CD14-positive monocyte (primary cell): ENCODE measurements around the gene NUMB. TPM values are rescaled to one million over a fixed set of nuclear protein-coding genes. Genes with fewer than 3 reads are reported as not detected.

Source experiments
- DNase-seq, 3 donors: peaks; one replicate each; pipeline ENCODE4 v3.0.0-alpha.2; 2011 to 2022
- H2AFZ ChIP-seq: 2 replicates; pipeline ENCODE4 v1.6.0; 2012; ENCODE audit warnings: mild to moderate bottlenecking, low read depth, low read length, inconsistent platforms; ENCODE audit not compliant: insufficient read depth, poor library complexity, severe bottlenecking
- H3K27ac ChIP-seq, 2 donors: 1 replicate in 1 of 2; 2 replicates in 1 of 2; pipeline ENCODE4 v1.5.1; 2012 to 2013; ENCODE audit warnings: low read length in 2 of 2, control low read depth in 1 of 2, inconsistent platforms in 1 of 2, low read depth in 1 of 2, mild to moderate bottlenecking in 1 of 2
- H3K27me3 ChIP-seq, 2 donors: one replicate each; pipeline versions ENCODE4 v1.6.0 to v1.6.1; 2011 to 2013; ENCODE audit warnings: low read length in 2 of 2; ENCODE audit not compliant: control insufficient read depth in 2 of 2, insufficient read depth in 2 of 2
- H3K36me3 ChIP-seq, 2 donors: replicated peaks in 1 of 2; 1 replicate in 1 of 2; 2 replicates in 1 of 2; pipeline versions ENCODE4 v1.5.1 to v1.6.1; 2012 to 2013; ENCODE audit warnings: low read length in 2 of 2, control low read depth in 1 of 2, inconsistent platforms in 1 of 2, mild to moderate bottlenecking in 1 of 2; ENCODE audit not compliant: insufficient read depth in 2 of 2, control insufficient read depth in 1 of 2
- H3K4me1 ChIP-seq, 2 donors: 1 replicate in 1 of 2; 2 replicates in 1 of 2; pipeline versions ENCODE4 v1.5.1 to v1.6.1; 2012 to 2013; ENCODE audit warnings: low read length in 2 of 2, control low read depth in 1 of 2, inconsistent platforms in 1 of 2, mild to moderate bottlenecking in 1 of 2, moderate library complexity in 1 of 2; ENCODE audit not compliant: insufficient read depth in 2 of 2, control insufficient read depth in 1 of 2
- H3K4me2 ChIP-seq: replicated peaks from 2 replicates; pipeline ENCODE3; 2012; ENCODE audit warnings: low read length, moderate library complexity, mild to moderate bottlenecking; ENCODE audit not compliant: poor library complexity, severe bottlenecking; ENCODE audit errors: extremely low read depth
- H3K4me3 ChIP-seq, 3 experiments: fragments of 200-600 bp in 1 of 3; sonication (generic) in 1 of 3; replicated peaks in 1 of 3; 1 replicate in 2 of 3; 2 replicates in 1 of 3; pipeline ENCODE4 v1.5.1; 2011 to 2013; ENCODE audit warnings: low read length in 3 of 3, mild to moderate bottlenecking in 3 of 3, control low read depth in 2 of 3, low read depth in 2 of 3, inconsistent platforms in 1 of 3, moderate library complexity in 1 of 3
- H3K79me2 ChIP-seq: 2 replicates; pipeline ENCODE4 v1.6.0; 2012; ENCODE audit warnings: mild to moderate bottlenecking, control low read depth, inconsistent platforms, low read length, moderate library complexity; ENCODE audit not compliant: insufficient read depth
- H3K9ac ChIP-seq: 2 replicates; pipeline ENCODE4 v1.6.0; 2017; ENCODE audit warnings: low read length, mild to moderate bottlenecking; ENCODE audit not compliant: insufficient read depth, poor library complexity, severe bottlenecking
- H3K9me3 ChIP-seq, 2 donors: replicated peaks in 1 of 2; 1 replicate in 1 of 2; 2 replicates in 1 of 2; pipeline versions ENCODE4 v1.5.1 to v1.6.1; 2012 to 2013; ENCODE audit warnings: low read length in 2 of 2, control low read depth in 1 of 2; ENCODE audit not compliant: control insufficient read depth in 1 of 2, insufficient read depth in 1 of 2
- H4K20me1 ChIP-seq: 2 replicates; pipeline ENCODE4 v1.6.0; 2012; ENCODE audit warnings: mild to moderate bottlenecking, low read length, control low read depth, moderate library complexity; ENCODE audit not compliant: insufficient read depth
- H3K27ac Mint-ChIP-seq, 7 donors: one replicate each; pipeline ENCODE4 v1.8.0; 2020; ENCODE audit warnings: mild to moderate bottlenecking in 7 of 7, mixed read lengths in 7 of 7, moderate library complexity in 6 of 7, inconsistent platforms in 2 of 7
- H3K27me3 Mint-ChIP-seq, 3 donors: one replicate each; pipeline ENCODE4 v1.8.0; 2021 to 2022; ENCODE audit warnings: low read depth in 3 of 3, mild to moderate bottlenecking in 3 of 3, mixed read lengths in 3 of 3, moderate library complexity in 3 of 3, inconsistent platforms in 1 of 3
- H3K36me3 Mint-ChIP-seq, 2 donors: one replicate each; pipeline ENCODE4 v1.8.0; 2020; ENCODE audit warnings: mixed read lengths in 2 of 2, inconsistent platforms in 1 of 2, mild to moderate bottlenecking in 1 of 2
- H3K4me1 Mint-ChIP-seq: one replicate; pipeline ENCODE4 v1.8.0; 2020; ENCODE audit warnings: mild to moderate bottlenecking, mixed read lengths
- H3K4me3 Mint-ChIP-seq, 2 donors: one replicate each; pipeline ENCODE4 v1.8.0; 2020; ENCODE audit warnings: mild to moderate bottlenecking in 2 of 2, mixed read lengths in 2 of 2, moderate library complexity in 1 of 2
- H3K9me3 Mint-ChIP-seq, 7 donors: one replicate each; pipeline ENCODE4 v1.8.0; 2020 to 2022; ENCODE audit warnings: mixed read lengths in 7 of 7, mild to moderate bottlenecking in 6 of 7, moderate library complexity in 6 of 7, inconsistent platforms in 2 of 7
- WGBS: methylation state at CpG from one replicate; pipeline ENCODE4 v1.1.5; 2013; ENCODE audit warnings: missing lambda C conversion rate; ENCODE audit not compliant: insufficient coverage; 5-methylcytosine and 5-hydroxymethylcytosine counted together
- intact Hi-C, 2 donors: fragments of 100-400 bp; cut with micrococcal nuclease; formaldehyde crosslinking; loops; one replicate each; pipeline versions ENCODE4 v1.15.0 to v1.15.1; 2023
- polyA plus RNA-seq, 3 donors: library from polyadenylated mRNA; depleted of rRNA in 1 of 3; unstranded in 2 of 3; stranded (reverse) in 1 of 3; fragments of 300-500 nt in 2 of 3; fragments of >200 nt in 1 of 3; fragmentation: Illumina TruSeq in 2 of 3; gene quantifications; 1 replicate in 2 of 3; 2 replicates in 1 of 3; pipeline ENCODE4 v1.2.3, GENCODE V29; 2012 to 2021
- TF ChIP-seq, protein P1 (sequence below): fragments of 200-600 bp; IDR thresholded peaks from one replicate; pipeline ENCODE4 v1.8.0; 2022; ENCODE audit warnings: antibody characterized with exemption, mild to moderate bottlenecking

The NUMB gene
- polyA plus RNA-seq, 3 donors: 83.4 to 223 (median 126) TPM

DNA sequence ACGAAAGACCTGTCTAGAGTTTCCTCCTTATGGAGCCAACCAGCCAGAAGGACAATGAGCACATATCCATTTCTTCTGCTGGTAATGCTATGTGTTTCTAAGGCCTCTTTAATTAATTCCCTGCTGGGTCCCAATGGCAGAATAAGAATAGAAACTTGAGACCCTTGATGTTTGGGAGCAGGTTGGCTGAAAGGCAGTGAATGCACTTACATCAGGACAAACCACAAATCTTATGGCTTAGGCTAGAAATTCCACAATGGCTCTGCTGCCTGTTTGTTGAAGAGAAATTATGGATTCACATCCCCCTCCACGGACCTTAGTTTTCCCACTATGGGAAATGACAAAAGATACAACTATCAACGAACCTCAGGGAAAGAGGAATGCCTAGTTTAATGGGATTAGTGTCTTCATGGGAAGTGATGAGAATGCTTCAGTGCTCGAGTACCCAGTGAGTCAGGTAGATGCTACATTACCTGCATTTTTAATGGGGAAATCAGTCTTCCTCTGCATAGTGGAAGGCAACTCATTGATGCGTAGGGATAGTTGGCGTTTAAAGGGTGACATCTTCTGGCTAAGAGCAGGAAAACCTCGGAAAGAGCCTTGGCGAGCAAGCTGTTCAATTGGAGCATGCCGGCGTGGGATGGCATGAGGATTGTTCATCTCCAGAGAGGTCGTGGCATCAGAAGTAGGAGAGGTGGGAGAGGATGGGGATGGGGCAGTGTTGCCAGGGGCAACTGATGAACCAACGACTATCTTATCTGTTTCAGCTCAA lies 174.6 kb downstream of the NUMB start:
- 92% methylated on average over 9 of the region's 12 CpGs for WGBS
- Mint-ChIP-seq H3K9me3 (no peaks in the 10 kb centered on the region), H3K4me1 (no peaks in the 10 kb centered on the region), H3K36me3 (peaks cover 77 to 96% of the 10 kb centered on the region in 2 donors), H3K27ac (no peak overlapping the region), H3K27me3 (no peaks in the 10 kb centered on the region), H3K4me3 (no peak overlapping the region)
- DNase-seq: no peak
- TF ChIP-seq, protein P1, sequence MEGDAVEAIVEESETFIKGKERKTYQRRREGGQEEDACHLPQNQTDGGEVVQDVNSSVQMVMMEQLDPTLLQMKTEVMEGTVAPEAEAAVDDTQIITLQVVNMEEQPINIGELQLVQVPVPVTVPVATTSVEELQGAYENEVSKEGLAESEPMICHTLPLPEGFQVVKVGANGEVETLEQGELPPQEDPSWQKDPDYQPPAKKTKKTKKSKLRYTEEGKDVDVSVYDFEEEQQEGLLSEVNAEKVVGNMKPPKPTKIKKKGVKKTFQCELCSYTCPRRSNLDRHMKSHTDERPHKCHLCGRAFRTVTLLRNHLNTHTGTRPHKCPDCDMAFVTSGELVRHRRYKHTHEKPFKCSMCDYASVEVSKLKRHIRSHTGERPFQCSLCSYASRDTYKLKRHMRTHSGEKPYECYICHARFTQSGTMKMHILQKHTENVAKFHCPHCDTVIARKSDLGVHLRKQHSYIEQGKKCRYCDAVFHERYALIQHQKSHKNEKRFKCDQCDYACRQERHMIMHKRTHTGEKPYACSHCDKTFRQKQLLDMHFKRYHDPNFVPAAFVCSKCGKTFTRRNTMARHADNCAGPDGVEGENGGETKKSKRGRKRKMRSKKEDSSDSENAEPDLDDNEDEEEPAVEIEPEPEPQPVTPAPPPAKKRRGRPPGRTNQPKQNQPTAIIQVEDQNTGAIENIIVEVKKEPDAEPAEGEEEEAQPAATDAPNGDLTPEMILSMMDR: no peak
- no peaks in the 10 kb centered on the region for H3K27me3 ChIP-seq
- H3K79me2 ChIP-seq: no peaks in the 10 kb centered on the region
- H3K4me1 ChIP-seq: no peaks in the 10 kb centered on the region
- no peak overlapping the region for H3K4me3 ChIP-seq
- H3K27ac ChIP-seq: peak overlapping the region in 1 of 2 donors; percentile 28
- H3K36me3 ChIP-seq: peaks cover 86 to 97% of the 10 kb centered on the region in 2 donors
- no peak overlapping the region for H2AFZ ChIP-seq
- H3K9ac ChIP-seq: no peak overlapping the region
- H3K9me3 ChIP-seq: no peaks in the 10 kb centered on the region
- H3K4me2 ChIP-seq: no peak overlapping the region
- intact Hi-C loops: no loop called here
- H4K20me1 ChIP-seq: peaks cover 91% of the 10 kb centered on the region

DNA sequence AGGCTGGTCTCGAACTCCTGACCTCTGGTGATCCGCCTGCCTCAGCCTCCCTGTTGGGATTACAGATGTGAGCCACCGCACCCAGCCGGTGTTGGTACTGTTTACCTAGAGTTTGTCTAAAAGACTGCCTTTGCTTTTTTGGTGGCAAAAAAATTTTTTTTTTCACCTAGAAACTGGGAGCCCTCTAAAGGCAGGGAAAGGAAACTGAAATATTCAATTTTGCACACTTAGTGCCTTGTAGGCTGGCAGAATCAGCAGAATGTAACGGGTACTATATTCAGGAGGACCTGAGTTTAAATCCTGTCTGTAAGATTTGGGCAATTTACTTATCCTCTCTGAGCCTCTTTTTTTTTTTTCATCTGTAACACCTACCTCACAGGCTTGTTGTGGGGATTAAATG lies 177.4 kb downstream of the NUMB start:
- H3K4me2 ChIP-seq: no peak overlapping the region
- Mint-ChIP-seq H3K27ac (peak overlapping the region in 1 of 7 donors; percentile 15), H3K4me3 (no peak overlapping the region), H3K27me3 (peaks cover 0 to 3% (median 0%) of the 10 kb centered on the region in 3 donors), H3K9me3 (no peaks in the 10 kb centered on the region), H3K4me1 (no peaks in the 10 kb centered on the region), H3K36me3 (peaks cover 84 to 96% of the 10 kb centered on the region in 2 donors)
- WGBS: 100% methylated on average over 4 of the region's 5 CpGs
- H3K4me1 ChIP-seq: no peaks in the 10 kb centered on the region
- no peaks in the 10 kb centered on the region for H3K79me2 ChIP-seq
- intact Hi-C loops: no loop called here
- peaks cover 90% of the 10 kb centered on the region for H4K20me1 ChIP-seq
- H3K36me3 ChIP-seq: peaks cover 85 to 100% of the 10 kb centered on the region in 2 donors
- TF ChIP-seq, protein P1: no peak
- no peak overlapping the region for H3K27ac ChIP-seq
- H2AFZ ChIP-seq: no peak overlapping the region
- no peak overlapping the region for H3K9ac ChIP-seq
- no peaks in the 10 kb centered on the region for H3K9me3 ChIP-seq
- DNase-seq: no peak
- no peak overlapping the region for H3K4me3 ChIP-seq
- H3K27me3 ChIP-seq: no peaks in the 10 kb centered on the region
